HepG2 (cell line): ENCODE results near the gene DDX24. TPM values are rescaled to one million over a fixed set of nuclear protein-coding genes. Genes with fewer than 3 reads are reported as not detected.

Source experiments
- ATAC-seq: fragments of 200-7000 bp; cut with Tn5 transposase; 3 replicates; pipeline ENCODE4 v1.9.1; 2020; ENCODE audit warnings: mild to moderate bottlenecking, moderate library complexity
- BruUV-seq: library from RNA; stranded (reverse); fragments of 400-500 nt; replicated peaks from 2 replicates; lab custom pipeline; 2021; lab: Mats Ljungman, UMichigan
- CTCF ChIA-PET: fragments of 300-600 bp; formaldehyde crosslinking; extraction: SDS; loops from one replicate; lab custom pipeline; 2021; ENCODE audit warnings: low total read pairs, inconsistent platforms, low intra/inter-chr PET ratio; lab: Yijun Ruan, JAX
- POLR2A ChIA-PET: fragments of 350-600 bp; sonication (Branson Sonifier 250); formaldehyde crosslinking; loops from one replicate; lab custom pipeline; 2020; ENCODE audit warnings: antibody characterized with exemption, inconsistent platforms; lab: Yijun Ruan, JAX
- DNase-seq: peaks from one replicate; pipeline ENCODE4 v3.0.0-alpha.2; 2015; ENCODE audit warnings: low spot score
- FAIRE-seq: peaks from 3 replicates; lab custom pipeline; 2011; peaks lifted over from hg19 to GRCh38; lab: Jason Lieb, UNC
- H2AFZ ChIP-seq: one replicate; pipeline ENCODE4 v1.6.1; 2011; ENCODE audit warnings: low read length, inconsistent platforms
- H3K27ac ChIP-seq: fragments of 300-600 bp; 3 replicates; pipeline ENCODE4 v1.8.0; 2011; ENCODE audit warnings: mixed run types, mild to moderate bottlenecking, mixed read lengths, low read length, inconsistent platforms; ENCODE audit not compliant: insufficient read depth; ENCODE audit errors: extremely low read length
- H3K27me3 ChIP-seq, 2 experiments: fragments of 200-600 bp in 1 of 2; 2 replicates in 1 of 2; 3 replicates in 1 of 2; pipeline versions ENCODE4 v1.6.0 to v1.8.0; 2011; ENCODE audit warnings: low read length in 2 of 2, mild to moderate bottlenecking in 2 of 2, moderate library complexity in 2 of 2, inconsistent platforms in 1 of 2; ENCODE audit not compliant: insufficient read depth in 2 of 2, control insufficient read depth in 1 of 2
- H3K36me3 ChIP-seq, 2 experiments: fragments of 200-600 bp in 1 of 2; replicated peaks in 1 of 2; 2 replicates in 1 of 2; 3 replicates in 1 of 2; pipeline versions ENCODE4 v1.5.1 to v1.8.0; 2011; ENCODE audit warnings: low read length in 2 of 2, inconsistent platforms in 1 of 2; ENCODE audit not compliant: insufficient read depth in 2 of 2, control insufficient read depth in 1 of 2
- H3K4me1 ChIP-seq: 2 replicates; pipeline ENCODE4 v1.5.1; 2012; ENCODE audit warnings: low read length, inconsistent platforms; ENCODE audit not compliant: insufficient read depth
- H3K4me2 ChIP-seq: 2 replicates; pipeline ENCODE4 v1.6.0; 2011; ENCODE audit warnings: low read depth, low read length, inconsistent platforms
- H3K4me3 ChIP-seq, 3 experiments: fragments of 200-600 bp in 1 of 3; sonication (generic), shearing (Covaris generic) in 1 of 3; replicated peaks in 1 of 3; 2 replicates each; pipeline ENCODE4 v1.5.1; 2011 to 2016; ENCODE audit warnings: low read length in 3 of 3, inconsistent platforms in 2 of 3, low read depth in 2 of 3, mild to moderate bottlenecking in 2 of 3, control low read depth in 1 of 3, mixed read lengths in 1 of 3; ENCODE audit not compliant: insufficient read depth in 1 of 3
- H3K79me2 ChIP-seq: one replicate; pipeline ENCODE4 v1.6.1; 2011; ENCODE audit warnings: low read length, inconsistent platforms; ENCODE audit not compliant: insufficient read depth
- H3K9ac ChIP-seq: 2 replicates; pipeline ENCODE4 v1.6.0; 2011; ENCODE audit warnings: mild to moderate bottlenecking, low read depth, low read length, inconsistent platforms; ENCODE audit not compliant: insufficient read depth
- H3K9me3 ChIP-seq: 2 replicates; pipeline ENCODE4 v1.5.1; 2012; ENCODE audit warnings: mild to moderate bottlenecking, low read length
- H4K20me1 ChIP-seq: 2 replicates; pipeline ENCODE4 v1.6.0; 2011; ENCODE audit warnings: inconsistent platforms, mild to moderate bottlenecking, low read length, moderate library complexity; ENCODE audit not compliant: insufficient read depth
- NR2F2 ChIP-seq: IDR thresholded peaks from 2 replicates; pipeline ENCODE4 v1.6.1; 2012; ENCODE audit warnings: low read depth, inconsistent platforms, borderline replicate concordance
- SOX6 ChIP-seq, 2 experiments: fragments of 450-650 bp in 1 of 2; sonication (generic) in 1 of 2; formaldehyde crosslinking in 1 of 2; IDR thresholded peaks; 2 replicates each; pipeline versions ENCODE4 v1.4.0 to v1.6.1; 2017 to 2020; ENCODE audit warnings: antibody characterized with exemption in 1 of 2, mild to moderate bottlenecking in 1 of 2, missing genetic modification reagents in 1 of 2
- SRSF9 ChIP-seq: fragments of 200-400 bp; formaldehyde crosslinking; IDR thresholded peaks from 2 replicates; pipeline ENCODE4 v1.6.1; 2018; ENCODE audit warnings: borderline replicate concordance, mild to moderate bottlenecking, low read depth, low read length; ENCODE audit not compliant: insufficient read depth, poor library complexity, severe bottlenecking
- ZKSCAN8 ChIP-seq: IDR thresholded peaks from 2 replicates; pipeline ENCODE4 v1.6.1; 2016; ENCODE audit warnings: borderline replicate concordance, missing genetic modification reagents, missing compliant biosample characterization
- ZNF326 ChIP-seq: sonication (generic); formaldehyde crosslinking; IDR thresholded peaks from 2 replicates; pipeline ENCODE4 v1.4.0; 2020; ENCODE audit warnings: missing genetic modification reagents, borderline replicate concordance
- ZNF629 ChIP-seq: sonication (generic); formaldehyde crosslinking; conservative IDR thresholded peaks from 2 replicates; pipeline ENCODE4 v1.5.0; 2020; ENCODE audit warnings: missing genetic modification reagents
- WGBS: methylation state at CpG from one replicate; pipeline ENCODE4 v1.1.6; 2017; ENCODE audit warnings: low lambda C conversion rate; 5-methylcytosine and 5-hydroxymethylcytosine counted together
- in situ Hi-C: cut with HindIII; loops from 2 replicates; pipeline ENCODE4 v1.10.0; 2017; ENCODE audit warnings: low pct_unique_long_range_greater_than_20kb; ENCODE audit not compliant: extremely low pct_ligation_motif_present
- intact Hi-C: fragments of 100-400 bp; cut with micrococcal nuclease; formaldehyde crosslinking; loops from one replicate; pipeline ENCODE4 v1.10.0; 2022; ENCODE audit not compliant: unreplicated experiment
- polyA plus RNA-seq, 8 experiments: library from polyadenylated mRNA; depleted of rRNA in 3 of 8; stranded (reverse) in 7 of 8; unstranded in 1 of 8; fragments of >200 nt; fragmentation: Illumina TruSeq in 4 of 8; extraction: Trizol in 4 of 8; gene quantifications; 2 replicates each; pipeline versions ENCODE4 v1.2.1 to v1.2.3, GENCODE V29; 2011 to 2016; ENCODE audit warnings: low read depth in 4 of 8, missing spikeins in 1 of 8, mixed read lengths in 1 of 8; ENCODE audit not compliant: insufficient read depth in 1 of 8
- total RNA-seq, 5 experiments: library from RNA; depleted of rRNA; stranded (reverse); fragments of >200 nt; fragmentation: Illumina TruSeq; extraction: Trizol; gene quantifications; 2 replicates each; pipeline ENCODE4 v1.2.3, GENCODE V29; 2016; ENCODE audit warnings: low read depth in 1 of 5
- TF ChIP-seq, protein P1 (sequence below): sonication (generic); formaldehyde crosslinking; IDR thresholded peaks from 2 replicates; pipeline ENCODE4 v1.9.0; 2022; ENCODE audit warnings: missing genetic modification reagents, mild to moderate bottlenecking, borderline replicate concordance
- TF ChIP-seq, protein P2 (sequence below): IDR thresholded peaks from 2 replicates; pipeline ENCODE4 v1.6.1; 2016; ENCODE audit warnings: missing compliant biosample characterization, missing genetic modification reagents, borderline replicate concordance
- TF ChIP-seq, protein P3 (sequence below): sonication (generic); formaldehyde crosslinking; IDR thresholded peaks from 2 replicates; pipeline ENCODE4 v1.5.1; 2020; ENCODE audit warnings: mild to moderate bottlenecking, missing genetic modification reagents, moderate library complexity
- TF ChIP-seq, protein P4 (sequence below): sonication (generic); formaldehyde crosslinking; IDR thresholded peaks from 2 replicates; pipeline ENCODE4 v1.5.0; 2020; ENCODE audit warnings: missing genetic modification reagents

DDX24 gene
- total and polyA plus RNA-seq, 2 of the 13 experiments (the other 11 are each of a cell fraction or from before 2014, with no cell fraction given), result 67.3 to 149 TPM

DNA sequence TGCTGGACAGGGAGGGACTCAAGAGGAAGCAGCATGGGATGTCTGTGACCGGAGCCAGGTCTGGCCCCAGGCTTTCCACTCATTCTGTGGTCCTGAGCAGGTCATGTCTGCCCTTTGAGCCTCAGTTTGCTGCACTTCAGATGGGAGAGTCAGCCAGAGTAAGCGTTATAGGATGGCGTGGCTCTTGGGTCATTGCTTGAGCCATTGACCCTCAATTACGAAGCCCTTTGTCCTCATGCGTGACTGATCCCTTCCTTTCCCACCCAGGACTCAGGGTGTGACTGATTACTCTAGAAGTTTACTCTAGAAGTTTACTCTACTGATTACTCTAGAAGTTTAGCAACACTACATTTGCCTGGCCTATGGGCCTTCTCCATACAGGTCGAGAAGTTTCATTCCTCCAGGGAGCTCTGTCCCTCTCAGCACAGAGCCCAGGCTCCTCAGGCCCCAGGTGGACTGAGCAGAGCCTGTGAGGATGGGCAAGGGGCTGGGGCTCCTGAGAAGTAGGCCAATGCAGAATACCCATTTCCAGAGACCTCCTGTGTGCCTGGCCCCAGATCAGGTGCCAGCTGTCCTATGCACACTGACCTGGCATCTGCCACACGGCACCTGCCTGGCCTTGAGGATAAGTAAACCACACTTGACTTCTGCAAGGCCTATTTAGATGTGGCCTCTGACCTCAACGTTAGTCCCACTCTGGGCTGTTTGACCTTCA lies 21.9 kb upstream of the DDX24 start:
- no peak overlapping the region for H2AFZ ChIP-seq
- TF ChIP-seq SOX6 (IDR thresholded peaks at IDR 0.05) (no peak), SOX6 (CRISPR knock-in tag; IDR thresholded peaks at IDR 0.05) (0 out of 2 replicates have a peak, but pooled peaks have one; percentile 15), ZNF326 (CRISPR knock-in tag) (no peak), ZKSCAN8 (CRISPR knock-in tag) (no peak), ZNF629 (CRISPR knock-in tag) (peak; percentile 73), NR2F2 (0 out of 2 replicates have a peak, but pooled peaks have one; percentile 19), SRSF9 (no peak)
- TF ChIP-seq, protein P1, sequence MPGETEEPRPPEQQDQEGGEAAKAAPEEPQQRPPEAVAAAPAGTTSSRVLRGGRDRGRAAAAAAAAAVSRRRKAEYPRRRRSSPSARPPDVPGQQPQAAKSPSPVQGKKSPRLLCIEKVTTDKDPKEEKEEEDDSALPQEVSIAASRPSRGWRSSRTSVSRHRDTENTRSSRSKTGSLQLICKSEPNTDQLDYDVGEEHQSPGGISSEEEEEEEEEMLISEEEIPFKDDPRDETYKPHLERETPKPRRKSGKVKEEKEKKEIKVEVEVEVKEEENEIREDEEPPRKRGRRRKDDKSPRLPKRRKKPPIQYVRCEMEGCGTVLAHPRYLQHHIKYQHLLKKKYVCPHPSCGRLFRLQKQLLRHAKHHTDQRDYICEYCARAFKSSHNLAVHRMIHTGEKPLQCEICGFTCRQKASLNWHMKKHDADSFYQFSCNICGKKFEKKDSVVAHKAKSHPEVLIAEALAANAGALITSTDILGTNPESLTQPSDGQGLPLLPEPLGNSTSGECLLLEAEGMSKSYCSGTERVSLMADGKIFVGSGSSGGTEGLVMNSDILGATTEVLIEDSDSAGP (CRISPR knock-in tag), result peak; percentile 20; the same call in 1 of the 2 replicates
- TF ChIP-seq, protein P2, sequence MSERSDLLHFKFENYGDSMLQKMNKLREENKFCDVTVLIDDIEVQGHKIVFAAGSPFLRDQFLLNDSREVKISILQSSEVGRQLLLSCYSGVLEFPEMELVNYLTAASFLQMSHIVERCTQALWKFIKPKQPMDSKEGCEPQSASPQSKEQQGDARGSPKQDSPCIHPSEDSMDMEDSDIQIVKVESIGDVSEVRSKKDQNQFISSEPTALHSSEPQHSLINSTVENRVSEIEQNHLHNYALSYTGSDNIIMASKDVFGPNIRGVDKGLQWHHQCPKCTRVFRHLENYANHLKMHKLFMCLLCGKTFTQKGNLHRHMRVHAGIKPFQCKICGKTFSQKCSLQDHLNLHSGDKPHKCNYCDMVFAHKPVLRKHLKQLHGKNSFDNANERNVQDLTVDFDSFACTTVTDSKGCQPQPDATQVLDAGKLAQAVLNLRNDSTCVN (CRISPR knock-in tag), result peak; percentile 98
- TF ChIP-seq, protein P3, sequence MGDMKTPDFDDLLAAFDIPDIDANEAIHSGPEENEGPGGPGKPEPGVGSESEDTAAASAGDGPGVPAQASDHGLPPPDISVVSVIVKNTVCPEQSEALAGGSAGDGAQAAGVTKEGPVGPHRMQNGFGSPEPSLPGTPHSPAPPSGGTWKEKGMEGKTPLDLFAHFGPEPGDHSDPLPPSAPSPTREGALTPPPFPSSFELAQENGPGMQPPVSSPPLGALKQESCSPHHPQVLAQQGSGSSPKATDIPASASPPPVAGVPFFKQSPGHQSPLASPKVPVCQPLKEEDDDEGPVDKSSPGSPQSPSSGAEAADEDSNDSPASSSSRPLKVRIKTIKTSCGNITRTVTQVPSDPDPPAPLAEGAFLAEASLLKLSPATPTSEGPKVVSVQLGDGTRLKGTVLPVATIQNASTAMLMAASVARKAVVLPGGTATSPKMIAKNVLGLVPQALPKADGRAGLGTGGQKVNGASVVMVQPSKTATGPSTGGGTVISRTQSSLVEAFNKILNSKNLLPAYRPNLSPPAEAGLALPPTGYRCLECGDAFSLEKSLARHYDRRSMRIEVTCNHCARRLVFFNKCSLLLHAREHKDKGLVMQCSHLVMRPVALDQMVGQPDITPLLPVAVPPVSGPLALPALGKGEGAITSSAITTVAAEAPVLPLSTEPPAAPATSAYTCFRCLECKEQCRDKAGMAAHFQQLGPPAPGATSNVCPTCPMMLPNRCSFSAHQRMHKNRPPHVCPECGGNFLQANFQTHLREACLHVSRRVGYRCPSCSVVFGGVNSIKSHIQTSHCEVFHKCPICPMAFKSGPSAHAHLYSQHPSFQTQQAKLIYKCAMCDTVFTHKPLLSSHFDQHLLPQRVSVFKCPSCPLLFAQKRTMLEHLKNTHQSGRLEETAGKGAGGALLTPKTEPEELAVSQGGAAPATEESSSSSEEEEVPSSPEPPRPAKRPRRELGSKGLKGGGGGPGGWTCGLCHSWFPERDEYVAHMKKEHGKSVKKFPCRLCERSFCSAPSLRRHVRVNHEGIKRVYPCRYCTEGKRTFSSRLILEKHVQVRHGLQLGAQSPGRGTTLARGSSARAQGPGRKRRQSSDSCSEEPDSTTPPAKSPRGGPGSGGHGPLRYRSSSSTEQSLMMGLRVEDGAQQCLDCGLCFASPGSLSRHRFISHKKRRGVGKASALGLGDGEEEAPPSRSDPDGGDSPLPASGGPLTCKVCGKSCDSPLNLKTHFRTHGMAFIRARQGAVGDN, result peak; percentile 24; the same call in 1 of the 2 replicates
- TF ChIP-seq, protein P4, sequence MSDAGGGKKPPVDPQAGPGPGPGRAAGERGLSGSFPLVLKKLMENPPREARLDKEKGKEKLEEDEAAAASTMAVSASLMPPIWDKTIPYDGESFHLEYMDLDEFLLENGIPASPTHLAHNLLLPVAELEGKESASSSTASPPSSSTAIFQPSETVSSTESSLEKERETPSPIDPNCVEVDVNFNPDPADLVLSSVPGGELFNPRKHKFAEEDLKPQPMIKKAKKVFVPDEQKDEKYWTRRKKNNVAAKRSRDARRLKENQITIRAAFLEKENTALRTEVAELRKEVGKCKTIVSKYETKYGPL (CRISPR knock-in tag), result no peak
- TF ChIP-seq, all 625 proteins: peak for 6
- intact Hi-C loops, result no loop called here
- no peaks in the 10 kb centered on the region for H3K36me3 ChIP-seq
- in situ Hi-C loops, result no loop called here
- ChIA-PET CTCF (no interaction called here), POLR2A (no interaction called here)
- DNase-seq (no peak), ATAC-seq (peak; percentile 57), FAIRE-seq (no peak)
- no peak overlapping the region for H3K4me3 ChIP-seq
- H3K9ac ChIP-seq, result no peak overlapping the region
- no peaks in the 10 kb centered on the region for H3K27me3 ChIP-seq
- H4K20me1 ChIP-seq, result no peaks in the 10 kb centered on the region
- H3K9me3 ChIP-seq, result no peaks in the 10 kb centered on the region
- H3K27ac ChIP-seq, result no peak overlapping the region
- H3K4me1 ChIP-seq, result peaks cover 14% of the 10 kb centered on the region
- BruUV-seq, result no TSS peak
- H3K79me2 ChIP-seq, result no peaks in the 10 kb centered on the region
- WGBS, result 18% methylated on average over 4 of the region's 8 CpGs
- no peak overlapping the region for H3K4me2 ChIP-seq
